Body of pancreas (tissue), 4 donors: ENCODE data around the gene ZNF891. TPM values are rescaled to one million over a fixed set of nuclear protein-coding genes. Genes with fewer than 3 reads are reported as not detected.

Experiments used
- ATAC-seq: fragments of 150-250 bp; one replicate; pipeline ENCODE4 v1.9.1; 2016
- DNase-seq, 4 donors: peaks; one replicate each; pipeline ENCODE4 v3.0.0-alpha.2; 2019
- H3K27ac ChIP-seq, 4 donors: fragments of 200-600 bp; sonication (generic); 1 replicate in 3 of 4; 2 replicates in 1 of 4; pipeline versions ENCODE4 v1.5.1 to v1.6.1; 2016 to 2019; ENCODE audit warnings: mild to moderate bottlenecking in 1 of 4, mixed read lengths in 1 of 4, moderate library complexity in 1 of 4
- H3K27me3 ChIP-seq, 2 donors: fragments of 200-600 bp; sonication (generic); one replicate each; pipeline ENCODE4 v1.6.0; 2016; ENCODE audit warnings: mild to moderate bottlenecking in 1 of 2
- H3K36me3 ChIP-seq, 2 donors: fragments of 200-600 bp; sonication (generic); replicated peaks in 1 of 2; 2 replicates each; pipeline ENCODE4 v1.5.1; 2016; ENCODE audit warnings: low read depth in 2 of 2; ENCODE audit not compliant: insufficient read depth in 1 of 2
- H3K4me1 ChIP-seq: fragments of 200-600 bp; sonication (generic); one replicate; pipeline ENCODE4 v1.6.0; 2016
- H3K4me3 ChIP-seq, 2 donors: fragments of 200-600 bp; sonication (generic); 1 replicate in 1 of 2; 2 replicates in 1 of 2; pipeline ENCODE4 v1.5.1; 2016 to 2019
- H3K9me3 ChIP-seq, 3 donors: fragments of 200-600 bp; sonication (generic); 1 replicate in 2 of 3; 2 replicates in 1 of 3; pipeline ENCODE4 v1.5.1; 2016
- POLR2A ChIP-seq, 3 donors: fragments of 450-650 bp; IDR thresholded peaks; one replicate each; pipeline ENCODE4 v1.6.1; 2016; ENCODE audit warnings: antibody characterized with exemption in 3 of 3, mild to moderate bottlenecking in 2 of 3
- WGBS, 2 donors: methylation state at CpG; one replicate each; pipeline ENCODE4 v1.1.5; 2017; 5-methylcytosine and 5-hydroxymethylcytosine counted together
- intact Hi-C: fragments of 100-400 bp; cut with DNase I; formaldehyde crosslinking; loops from one replicate; pipeline ENCODE4 v1.15.1; 2023
- total RNA-seq, 2 donors: library from RNA; depleted of rRNA; stranded (reverse); fragments of >200 nt; gene quantifications; one replicate each; pipeline ENCODE4 v1.1.0, GENCODE V29; 2016
- TF ChIP-seq, protein P1 (sequence below), 7 experiments: fragments of 450-650 bp in 4 of 7; fragments of 200-600 bp in 3 of 7; sonication (generic) in 3 of 7; IDR thresholded peaks; one replicate each; pipeline ENCODE4 v1.5.1; 2016 to 2019; ENCODE audit warnings: antibody characterized with exemption in 7 of 7

ZNF891 gene
- total RNA-seq, 2 donors from 2014 or later: 2.0 to 3.1 TPM

DNA sequence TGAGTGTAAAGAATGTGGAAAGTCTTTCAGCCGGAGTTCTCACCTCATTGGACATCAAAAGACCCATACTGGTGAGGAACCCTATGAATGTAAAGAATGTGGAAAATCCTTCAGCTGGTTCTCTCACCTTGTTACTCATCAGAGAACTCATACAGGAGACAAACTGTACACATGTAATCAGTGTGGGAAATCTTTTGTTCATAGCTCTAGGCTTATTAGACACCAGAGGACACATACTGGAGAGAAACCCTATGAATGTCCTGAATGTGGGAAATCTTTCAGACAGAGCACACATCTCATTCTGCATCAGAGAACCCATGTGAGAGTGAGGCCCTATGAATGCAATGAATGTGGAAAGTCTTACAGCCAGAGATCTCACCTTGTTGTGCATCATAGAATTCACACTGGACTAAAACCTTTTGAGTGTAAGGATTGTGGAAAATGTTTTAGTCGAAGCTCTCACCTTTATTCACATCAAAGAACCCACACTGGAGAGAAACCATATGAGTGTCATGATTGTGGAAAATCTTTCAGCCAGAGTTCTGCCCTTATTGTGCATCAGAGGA, 26.1 kb upstream of the ZNF891 start:
- Histone ChIP-seq H3K4me1 (no peaks in the 10 kb centered on the region), H3K27ac (no peak overlapping the region), H3K27me3 (no peaks in the 10 kb centered on the region), H3K9me3 (peaks cover 0 to 84% (median 6%) of the 10 kb centered on the region in 3 donors), H3K36me3 (peaks cover 44 to 49% of the 10 kb centered on the region in 2 donors), H3K4me3 (no peak overlapping the region)
- intact Hi-C loops: no loop called here
- DNase-seq: no peak
- no peak for ATAC-seq
- TF ChIP-seq POLR2A (IDR thresholded peaks at IDR 0.05): no peak
- TF ChIP-seq, protein P1, sequence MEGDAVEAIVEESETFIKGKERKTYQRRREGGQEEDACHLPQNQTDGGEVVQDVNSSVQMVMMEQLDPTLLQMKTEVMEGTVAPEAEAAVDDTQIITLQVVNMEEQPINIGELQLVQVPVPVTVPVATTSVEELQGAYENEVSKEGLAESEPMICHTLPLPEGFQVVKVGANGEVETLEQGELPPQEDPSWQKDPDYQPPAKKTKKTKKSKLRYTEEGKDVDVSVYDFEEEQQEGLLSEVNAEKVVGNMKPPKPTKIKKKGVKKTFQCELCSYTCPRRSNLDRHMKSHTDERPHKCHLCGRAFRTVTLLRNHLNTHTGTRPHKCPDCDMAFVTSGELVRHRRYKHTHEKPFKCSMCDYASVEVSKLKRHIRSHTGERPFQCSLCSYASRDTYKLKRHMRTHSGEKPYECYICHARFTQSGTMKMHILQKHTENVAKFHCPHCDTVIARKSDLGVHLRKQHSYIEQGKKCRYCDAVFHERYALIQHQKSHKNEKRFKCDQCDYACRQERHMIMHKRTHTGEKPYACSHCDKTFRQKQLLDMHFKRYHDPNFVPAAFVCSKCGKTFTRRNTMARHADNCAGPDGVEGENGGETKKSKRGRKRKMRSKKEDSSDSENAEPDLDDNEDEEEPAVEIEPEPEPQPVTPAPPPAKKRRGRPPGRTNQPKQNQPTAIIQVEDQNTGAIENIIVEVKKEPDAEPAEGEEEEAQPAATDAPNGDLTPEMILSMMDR (IDR thresholded peaks at IDR 0.05): no peak
- 93 to 97% methylated on average over 2 of the region's 2 CpGs for WGBS, 2 donors

DNA sequence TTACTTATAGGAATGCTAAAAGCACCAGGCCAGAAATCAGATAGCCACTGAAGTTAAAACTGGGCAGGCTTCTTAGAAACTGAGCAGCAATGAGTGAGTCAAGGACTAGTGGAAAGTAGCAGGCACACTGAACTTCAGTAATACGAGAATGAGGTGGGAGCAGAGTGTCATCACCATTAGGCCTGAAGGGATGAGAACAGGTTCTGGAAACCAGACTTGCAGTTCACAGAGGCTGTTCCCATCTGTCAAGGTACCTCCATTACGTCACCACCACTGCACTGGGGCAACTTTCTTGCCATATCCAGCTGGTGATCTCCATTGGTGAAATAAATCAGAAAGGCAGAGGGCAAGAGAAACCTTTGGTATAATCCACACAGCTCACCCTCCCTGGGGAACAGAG, 15.9 kb upstream of the ZNF891 start:
- Histone ChIP-seq H3K27ac (no peak overlapping the region), H3K36me3 (peaks cover 23 to 24% of the 10 kb centered on the region in 2 donors), H3K9me3 (peaks cover 4 to 63% (median 7%) of the 10 kb centered on the region in 3 donors), H3K4me1 (no peaks in the 10 kb centered on the region), H3K27me3 (no peaks in the 10 kb centered on the region), H3K4me3 (no peak overlapping the region)
- ATAC-seq (no peak), DNase-seq (no peak)
- no peak for TF ChIP-seq POLR2A (IDR thresholded peaks at IDR 0.05)
- TF ChIP-seq, protein P1 (IDR thresholded peaks at IDR 0.05): no peak
- 93 to 97% methylated on average over 2 of the region's 2 CpGs for WGBS, 2 donors
- intact Hi-C loops: no loop called here

DNA sequence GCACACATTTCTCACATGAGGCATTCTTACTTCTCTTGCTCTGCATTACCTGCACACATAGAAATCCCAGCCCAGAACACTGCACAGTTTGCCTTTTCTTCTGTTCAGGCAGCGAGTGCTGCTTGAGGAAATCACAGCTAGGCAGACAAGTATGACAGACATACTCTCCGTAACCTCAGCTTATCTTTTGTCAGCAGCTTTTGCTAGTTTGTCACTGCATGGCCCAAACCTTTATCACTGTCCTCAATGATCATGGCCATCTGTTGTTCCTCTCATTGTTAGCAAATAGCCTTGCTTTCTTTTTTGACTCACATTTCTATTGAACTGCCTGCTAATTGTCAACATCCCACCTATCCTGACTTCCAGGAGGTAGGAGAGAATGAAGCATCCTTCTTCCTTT, 5.7 kb upstream of the ZNF891 start:
- Histone ChIP-seq H3K27ac (no peak overlapping the region), H3K4me1 (peaks cover 6% of the 10 kb centered on the region), H3K4me3 (no peak overlapping the region), H3K9me3 (peaks cover 0 to 56% (median 0%) of the 10 kb centered on the region in 3 donors), H3K36me3 (peaks cover 0 to 6% of the 10 kb centered on the region in 2 donors), H3K27me3 (no peaks in the 10 kb centered on the region)
- intact Hi-C loops: no loop called here
- 88 to 98% methylated on average over 2 of the region's 2 CpGs for WGBS, 2 donors
- ATAC-seq: no peak
- DNase-seq: no peak
- TF ChIP-seq POLR2A (IDR thresholded peaks at IDR 0.05): no peak
- TF ChIP-seq, protein P1 (IDR thresholded peaks at IDR 0.05): no peak

DNA sequence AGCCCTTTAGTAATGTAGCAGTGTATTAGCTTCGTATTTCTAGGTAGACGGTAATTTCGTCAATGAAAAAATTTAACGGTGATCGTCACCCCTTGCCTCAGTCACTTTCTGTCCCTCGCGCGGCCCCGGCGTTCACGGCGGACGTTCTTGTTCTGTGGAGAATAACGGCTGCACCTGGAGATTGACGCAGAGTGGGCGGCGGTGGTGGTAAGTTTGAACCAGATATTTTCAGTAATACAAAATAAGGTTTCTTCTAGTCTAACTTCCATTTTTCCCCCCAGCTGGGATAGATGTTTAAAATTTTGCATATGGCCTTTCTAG, 694 bp upstream of the ZNF891 start:
- WGBS, 2 donors: 0% methylated on average over 17 of the region's 17 CpGs
- peaks cover 0 to 6% of the 10 kb centered on the region in 2 donors for H3K36me3 ChIP-seq
- H3K4me3 ChIP-seq: peak overlapping the region; percentile 62 to 87
- DNase-seq (peak in 3 of 4 donors; percentile 20 to 48 (median 35)), ATAC-seq (peak; percentile 6)
- no peaks in the 10 kb centered on the region for H3K27me3 ChIP-seq
- peaks cover 0 to 38% (median 0%) of the 10 kb centered on the region in 3 donors for H3K9me3 ChIP-seq
- H3K4me1 ChIP-seq: peaks cover 12% of the 10 kb centered on the region
- no peak for TF ChIP-seq POLR2A (IDR thresholded peaks at IDR 0.05)
- TF ChIP-seq, protein P1 (IDR thresholded peaks at IDR 0.05): no peak
- peak overlapping the region; percentile 79 to 96 (median 90) for H3K27ac ChIP-seq
- intact Hi-C loops: no loop called here
